ENCODE measurements around the gene ANAPC16.
A peak's percentile ranks its signal among the peaks of the same experiment; 100 is the strongest.

The ANAPC16 gene

DNA sequence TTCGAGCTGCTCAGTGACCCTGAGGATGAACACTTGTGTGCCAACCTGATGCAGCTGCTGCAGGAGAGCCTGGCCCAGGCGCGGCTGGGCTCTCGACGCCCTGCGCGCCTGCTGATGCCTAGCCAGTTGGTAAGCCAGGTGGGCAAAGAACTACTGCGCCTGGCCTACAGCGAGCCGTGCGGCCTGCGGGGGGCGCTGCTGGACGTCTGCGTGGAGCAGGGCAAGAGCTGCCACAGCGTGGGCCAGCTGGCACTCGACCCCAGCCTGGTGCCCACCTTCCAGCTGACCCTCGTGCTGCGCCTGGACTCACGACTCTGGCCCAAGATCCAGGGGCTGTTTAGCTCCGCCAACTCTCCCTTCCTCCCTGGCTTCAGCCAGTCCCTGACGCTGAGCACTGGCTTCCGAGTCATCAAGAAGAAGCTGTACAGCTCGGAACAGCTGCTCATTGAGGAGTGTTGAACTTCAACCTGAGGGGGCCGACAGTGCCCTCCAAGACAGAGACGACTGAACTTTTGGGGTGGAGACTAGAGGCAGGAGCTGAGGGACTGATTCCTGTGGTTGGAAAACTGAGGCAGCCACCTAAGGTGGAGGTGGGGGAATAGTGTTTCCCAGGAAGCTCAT, 59.0 kb downstream of the ANAPC16 start:
- DNase-seq (ENCODE audit: low read depth), result peak; percentile 57
- TF ChIP-seq, protein P1, sequence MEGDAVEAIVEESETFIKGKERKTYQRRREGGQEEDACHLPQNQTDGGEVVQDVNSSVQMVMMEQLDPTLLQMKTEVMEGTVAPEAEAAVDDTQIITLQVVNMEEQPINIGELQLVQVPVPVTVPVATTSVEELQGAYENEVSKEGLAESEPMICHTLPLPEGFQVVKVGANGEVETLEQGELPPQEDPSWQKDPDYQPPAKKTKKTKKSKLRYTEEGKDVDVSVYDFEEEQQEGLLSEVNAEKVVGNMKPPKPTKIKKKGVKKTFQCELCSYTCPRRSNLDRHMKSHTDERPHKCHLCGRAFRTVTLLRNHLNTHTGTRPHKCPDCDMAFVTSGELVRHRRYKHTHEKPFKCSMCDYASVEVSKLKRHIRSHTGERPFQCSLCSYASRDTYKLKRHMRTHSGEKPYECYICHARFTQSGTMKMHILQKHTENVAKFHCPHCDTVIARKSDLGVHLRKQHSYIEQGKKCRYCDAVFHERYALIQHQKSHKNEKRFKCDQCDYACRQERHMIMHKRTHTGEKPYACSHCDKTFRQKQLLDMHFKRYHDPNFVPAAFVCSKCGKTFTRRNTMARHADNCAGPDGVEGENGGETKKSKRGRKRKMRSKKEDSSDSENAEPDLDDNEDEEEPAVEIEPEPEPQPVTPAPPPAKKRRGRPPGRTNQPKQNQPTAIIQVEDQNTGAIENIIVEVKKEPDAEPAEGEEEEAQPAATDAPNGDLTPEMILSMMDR (conservative IDR thresholded peaks at IDR 0.05; ENCODE audit: control insufficient read depth, insufficient read depth, low read depth, low read length), result peak; percentile 47
- H3K4me3 ChIP-seq (ENCODE audit: control insufficient read depth, low read depth, low read length), result peak overlapping the region; percentile 67

DNA sequence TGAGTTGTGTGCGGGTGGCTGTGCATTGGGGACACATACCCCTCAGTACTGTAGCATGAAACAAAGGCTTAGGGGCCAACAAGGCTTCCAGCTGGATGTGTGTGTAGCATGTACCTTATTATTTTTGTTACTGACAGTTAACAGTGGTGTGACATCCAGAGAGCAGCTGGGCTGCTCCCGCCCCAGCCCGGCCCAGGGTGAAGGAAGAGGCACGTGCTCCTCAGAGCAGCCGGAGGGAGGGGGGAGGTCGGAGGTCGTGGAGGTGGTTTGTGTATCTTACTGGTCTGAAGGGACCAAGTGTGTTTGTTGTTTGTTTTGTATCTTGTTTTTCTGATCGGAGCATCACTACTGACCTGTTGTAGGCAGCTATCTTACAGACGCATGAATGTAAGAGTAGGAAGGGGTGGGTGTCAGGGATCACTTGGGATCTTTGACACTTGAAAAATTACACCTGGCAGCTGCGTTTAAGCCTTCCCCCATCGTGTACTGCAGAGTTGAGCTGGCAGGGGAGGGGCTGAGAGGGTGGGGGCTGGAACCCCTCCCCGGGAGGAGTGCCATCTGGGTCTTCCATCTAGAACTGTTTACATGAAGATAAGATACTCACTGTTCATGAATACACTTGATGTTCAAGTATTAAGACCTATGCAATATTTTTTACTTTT, 59.7 kb downstream of the ANAPC16 start:
- TF ChIP-seq, protein P1 (conservative IDR thresholded peaks at IDR 0.05; ENCODE audit: control insufficient read depth, insufficient read depth, low read depth, low read length), result no peak
- DNase-seq (ENCODE audit: low read depth), result peak; percentile 31
- peak overlapping the region; percentile 67 for H3K4me3 ChIP-seq (ENCODE audit: control insufficient read depth, low read depth, low read length)

DNA sequence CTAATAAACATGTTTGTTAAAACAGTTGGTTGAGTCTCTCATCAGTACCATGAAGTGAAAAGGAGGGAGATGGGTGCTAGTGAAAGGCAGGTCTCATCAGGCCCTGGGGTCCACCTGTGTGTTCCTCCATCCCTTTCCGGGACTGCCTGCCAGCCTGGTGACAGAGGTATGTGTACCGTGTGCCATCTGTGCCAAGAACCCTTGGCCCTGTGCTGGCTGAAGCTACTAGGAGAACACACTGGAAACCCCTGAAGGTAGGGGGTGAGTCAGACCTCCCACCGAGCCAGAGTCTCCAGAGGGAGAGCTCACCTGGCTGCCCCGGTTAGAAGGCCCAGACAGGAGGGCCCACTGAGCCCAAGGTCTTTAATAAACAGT, 60.2 kb downstream of the ANAPC16 start:
- DNase-seq (ENCODE audit: low read depth), result peak; percentile 47
- peak overlapping the region; percentile 67 for H3K4me3 ChIP-seq (ENCODE audit: control insufficient read depth, low read depth, low read length)
- TF ChIP-seq, protein P1 (conservative IDR thresholded peaks at IDR 0.05; ENCODE audit: control insufficient read depth, insufficient read depth, low read depth, low read length), result no peak

DNA sequence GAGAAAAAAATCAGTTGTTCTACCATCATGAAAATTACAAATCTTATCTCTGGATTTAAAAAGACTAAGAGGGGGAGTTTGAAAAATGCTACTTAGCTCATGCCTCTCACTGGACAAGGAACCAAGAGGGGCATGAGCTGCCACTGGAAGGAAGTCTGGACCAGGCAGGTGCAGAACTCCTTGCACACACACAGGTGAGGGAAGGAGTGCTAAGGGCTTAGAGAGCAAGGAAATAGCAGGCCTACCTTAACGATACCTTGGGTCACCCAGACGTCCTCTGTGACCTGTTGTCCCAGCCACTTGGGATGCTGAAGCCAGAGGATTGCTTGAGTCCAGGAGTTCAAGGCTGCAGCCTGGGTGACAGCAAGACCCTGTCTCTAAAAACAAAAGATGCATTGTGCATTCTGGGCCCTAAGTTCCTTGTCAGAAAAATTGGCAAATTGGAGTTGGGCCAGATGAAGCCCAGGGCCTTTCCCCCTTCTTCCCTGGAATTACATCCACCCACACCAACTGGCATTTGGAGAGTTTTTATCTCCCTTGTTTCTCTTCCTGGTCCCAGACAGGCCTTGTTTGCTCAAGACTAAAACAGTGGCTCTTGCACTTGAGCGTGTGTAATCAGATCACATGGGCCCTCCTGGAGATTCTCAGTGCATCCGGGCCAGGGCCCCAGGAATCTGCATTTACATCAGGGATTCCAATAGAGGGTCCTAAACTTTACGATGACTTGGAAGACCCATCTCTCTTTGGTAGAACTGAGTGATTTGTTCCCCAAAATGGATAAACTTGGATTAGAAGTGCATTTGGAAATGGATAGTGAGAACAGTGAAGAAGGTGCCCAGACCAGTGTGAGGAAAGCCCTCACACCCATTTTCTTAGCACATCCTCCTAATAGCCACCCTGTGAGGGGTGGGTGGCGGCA, 60.9 kb downstream of the ANAPC16 start:
- peak overlapping the region; percentile 67 for H3K4me3 ChIP-seq (ENCODE audit: control insufficient read depth, low read depth, low read length)
- peak; percentile 87 for DNase-seq (ENCODE audit: low read depth)
- TF ChIP-seq, protein P1 (conservative IDR thresholded peaks at IDR 0.05; ENCODE audit: control insufficient read depth, insufficient read depth, low read depth, low read length), result no peak

DNA sequence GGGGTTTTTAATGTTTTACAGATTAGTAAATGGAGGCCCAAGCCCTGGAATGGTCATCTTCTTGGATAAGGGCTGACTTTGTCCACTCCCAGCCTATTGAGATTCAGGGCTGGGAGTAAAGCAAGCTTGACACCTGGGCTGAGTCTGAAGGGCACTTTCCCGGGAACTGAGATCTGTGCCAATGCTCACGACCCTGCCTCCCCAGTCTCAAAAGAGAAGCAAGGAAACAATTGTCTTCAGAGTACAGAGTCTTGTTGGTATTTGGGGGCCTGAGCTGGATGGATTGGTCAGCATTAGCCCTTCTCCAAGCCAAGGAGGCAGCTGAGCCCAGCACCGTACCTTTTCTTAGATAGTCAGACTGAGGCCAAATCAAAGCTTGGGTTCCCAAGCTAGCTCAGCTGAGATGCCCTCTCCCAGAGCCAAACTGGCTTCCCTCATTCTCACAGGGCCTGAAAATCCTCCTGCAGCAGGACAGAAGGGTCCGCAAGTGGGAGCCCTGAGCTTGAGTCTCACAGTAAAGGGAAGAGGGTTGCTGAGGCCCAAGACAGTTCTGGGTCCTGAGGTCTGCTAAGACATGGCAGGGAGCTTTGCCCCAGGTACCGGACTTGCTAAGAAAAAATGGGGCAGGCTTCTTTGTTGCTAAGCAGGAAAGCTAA, 61.7 kb downstream of the ANAPC16 start:
- TF ChIP-seq, protein P1 (conservative IDR thresholded peaks at IDR 0.05; ENCODE audit: control insufficient read depth, insufficient read depth, low read depth, low read length), result no peak
- peak; percentile 68 for DNase-seq (ENCODE audit: low read depth)
- no peak overlapping the region for H3K4me3 ChIP-seq (ENCODE audit: control insufficient read depth, low read depth, low read length)

DNA sequence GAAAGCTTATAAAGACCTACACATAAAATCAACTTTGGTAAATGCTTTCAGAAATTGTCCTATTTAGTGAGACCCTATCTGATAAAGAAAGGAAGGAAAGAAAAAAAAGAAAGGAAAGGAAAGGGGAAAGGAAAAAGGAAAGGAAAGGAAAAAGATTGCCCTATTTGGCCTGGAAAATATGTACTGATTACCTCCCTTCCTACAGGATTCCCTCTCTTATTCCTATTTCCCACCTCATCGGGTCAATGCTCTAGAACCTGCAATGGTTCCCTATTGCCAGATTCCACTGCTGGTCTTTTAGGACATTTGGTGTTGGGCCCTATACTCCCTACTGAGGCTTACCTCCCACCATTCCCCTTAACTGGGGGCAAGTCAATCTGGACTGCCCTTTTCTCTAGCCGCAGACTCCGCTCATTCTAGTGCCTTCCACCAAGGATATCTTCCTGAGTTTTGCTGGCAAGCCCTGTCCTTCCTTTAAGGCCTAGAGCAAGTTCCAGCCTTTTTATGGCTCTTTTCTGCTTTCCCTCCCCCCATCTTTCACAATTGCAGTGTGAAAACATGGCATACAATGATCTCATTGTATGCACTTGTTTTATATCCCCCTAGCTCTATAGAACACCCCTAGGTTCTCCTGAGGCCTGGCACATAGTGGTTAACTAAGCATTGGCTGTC, 62.3 kb downstream of the ANAPC16 start:
- H3K4me3 ChIP-seq (ENCODE audit: control insufficient read depth, low read depth, low read length), result no peak overlapping the region
- TF ChIP-seq, protein P1 (conservative IDR thresholded peaks at IDR 0.05; ENCODE audit: control insufficient read depth, insufficient read depth, low read depth, low read length), result no peak
- no peak for DNase-seq (ENCODE audit: low read depth)

Data from fibroblast of mammary gland (primary cell).